Body of pancreas (tissue), 4 donors: ENCODE measurements around the gene ZNF431.

Experiments used
- POLR2A ChIP-seq, 3 donors: fragments of 450-650 bp; IDR thresholded peaks; one replicate each; pipeline ENCODE4 v1.6.1; 2016; ENCODE audit warnings: antibody characterized with exemption in 3 of 3, mild to moderate bottlenecking in 2 of 3
- TF ChIP-seq, protein P1 (sequence below), 7 experiments: fragments of 450-650 bp in 4 of 7; fragments of 200-600 bp in 3 of 7; sonication (generic) in 3 of 7; IDR thresholded peaks; one replicate each; pipeline ENCODE4 v1.5.1; 2016 to 2019; ENCODE audit warnings: antibody characterized with exemption in 7 of 7

DNA sequence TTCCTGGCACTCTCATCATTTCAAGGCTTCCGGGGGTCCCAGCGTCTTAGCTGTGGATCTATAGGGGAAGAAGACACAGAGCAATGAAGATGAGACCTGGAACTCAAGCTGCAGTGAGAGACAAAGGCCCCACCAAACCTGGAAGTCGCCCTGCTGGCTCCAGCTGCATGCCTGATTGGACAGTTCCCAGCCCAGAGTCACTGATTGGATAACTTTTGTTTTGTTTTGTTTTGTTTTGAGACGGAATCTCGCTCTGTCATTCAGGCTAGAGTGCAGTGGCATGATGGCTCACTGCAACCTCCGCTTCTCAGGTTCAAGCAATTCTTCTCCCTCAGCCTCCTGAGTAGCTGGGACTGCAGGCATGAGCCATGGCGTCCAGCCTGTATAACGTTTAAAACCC, 6.4 kb upstream of the ZNF431 start:
- TF ChIP-seq, protein P1, sequence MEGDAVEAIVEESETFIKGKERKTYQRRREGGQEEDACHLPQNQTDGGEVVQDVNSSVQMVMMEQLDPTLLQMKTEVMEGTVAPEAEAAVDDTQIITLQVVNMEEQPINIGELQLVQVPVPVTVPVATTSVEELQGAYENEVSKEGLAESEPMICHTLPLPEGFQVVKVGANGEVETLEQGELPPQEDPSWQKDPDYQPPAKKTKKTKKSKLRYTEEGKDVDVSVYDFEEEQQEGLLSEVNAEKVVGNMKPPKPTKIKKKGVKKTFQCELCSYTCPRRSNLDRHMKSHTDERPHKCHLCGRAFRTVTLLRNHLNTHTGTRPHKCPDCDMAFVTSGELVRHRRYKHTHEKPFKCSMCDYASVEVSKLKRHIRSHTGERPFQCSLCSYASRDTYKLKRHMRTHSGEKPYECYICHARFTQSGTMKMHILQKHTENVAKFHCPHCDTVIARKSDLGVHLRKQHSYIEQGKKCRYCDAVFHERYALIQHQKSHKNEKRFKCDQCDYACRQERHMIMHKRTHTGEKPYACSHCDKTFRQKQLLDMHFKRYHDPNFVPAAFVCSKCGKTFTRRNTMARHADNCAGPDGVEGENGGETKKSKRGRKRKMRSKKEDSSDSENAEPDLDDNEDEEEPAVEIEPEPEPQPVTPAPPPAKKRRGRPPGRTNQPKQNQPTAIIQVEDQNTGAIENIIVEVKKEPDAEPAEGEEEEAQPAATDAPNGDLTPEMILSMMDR (IDR thresholded peaks at IDR 0.05) = no peak
- TF ChIP-seq POLR2A (IDR thresholded peaks at IDR 0.05) = no peak
